Measurements from ENCODE around the gene MTHFSD. TPM values are rescaled to one million over a fixed set of nuclear protein-coding genes. Genes with fewer than 3 reads are reported as not detected.

Gene MTHFSD
- total and polyA plus RNA-seq, 2 donors (not counting 3 experiments of a cell fraction or from before 2014, with no cell fraction given), result 16.7 to 21.1 TPM

- Histone ChIP-seq H3K27me3 (ENCODE audit: control insufficient read depth in 2 of 2, insufficient read depth in 2 of 2, low read length in 2 of 2) (peaks cover 69 to 72% of the 10 kb centered on the region in 2 experiments), H3K9ac (replicated peaks; ENCODE audit: extremely low read depth, insufficient read depth, low read length) (no peak overlapping the region), H2AFZ (ENCODE audit: low read depth, low read length) (no peak overlapping the region), H3K9me3 (replicated peaks; ENCODE audit: control insufficient read depth, insufficient read depth, low read length) (no peaks in the 10 kb centered on the region), H3K79me2 (ENCODE audit: control insufficient read depth, insufficient read depth, low read length) (no peaks in the 10 kb centered on the region), H3K9me1 (replicated peaks; ENCODE audit: control insufficient read depth, extremely low read depth, insufficient read depth, low read length) (no peaks in the 10 kb centered on the region), H3K36me3 (ENCODE audit: control insufficient read depth in 2 of 2, extremely low read depth in 1 of 2, insufficient read depth in 2 of 2, low read length in 2 of 2) (no peaks in the 10 kb centered on the region), H3K4me2 (ENCODE audit: insufficient read depth, low read length) (no peak overlapping the region), H3K4me1 (ENCODE audit: control insufficient read depth, extremely low read depth, insufficient read depth, low read length) (no peaks in the 10 kb centered on the region), H4K20me1 (replicated peaks; ENCODE audit: control insufficient read depth, extremely low read depth, insufficient read depth, low read length) (no peaks in the 10 kb centered on the region), H3K4me3 (replicated peaks in 1 of 3; ENCODE audit: insufficient read depth in 1 of 3, low read depth in 1 of 3, low read length in 3 of 3) (no peak overlapping the region), H3K27ac (ENCODE audit: insufficient read depth, low read depth, low read length) (no peak overlapping the region)
- intact Hi-C loops (cut with micrococcal nuclease) (no loop called here), dilution Hi-C loops (cut with MboI; ENCODE audit: extremely low pct_ligation_motif_present, low sequenced_read_pairs) (no loop called here)
- TF ChIP-seq GATA2 (IDR thresholded peaks at IDR 0.05; ENCODE audit: insufficient read depth, insufficient read length, low read depth, low read length) (no peak), EZH2 (IDR thresholded peaks at IDR 0.05; ENCODE audit: borderline replicate concordance, low read depth, low read length, severe bottlenecking) (no peak), FOS (IDR thresholded peaks at IDR 0.05; ENCODE audit: borderline replicate concordance, insufficient read depth, low read length) (no peak), JUN (IDR thresholded peaks at IDR 0.05; ENCODE audit: borderline replicate concordance, insufficient read depth, insufficient read length, low read depth) (no peak), CTCF (IDR thresholded peaks at IDR 0.05; ENCODE audit: extremely low read depth in 1 of 2, insufficient read depth in 1 of 2, low read depth in 1 of 2, low read length in 2 of 2) (no peak), MAX (IDR thresholded peaks at IDR 0.05; ENCODE audit: insufficient read depth, insufficient read length) (no peak), POLR2A (IDR thresholded peaks at IDR 0.05; ENCODE audit: low read depth, low read length) (no peak), MYC (IDR thresholded peaks at IDR 0.05; ENCODE audit: low read depth, low read length) (no peak), POLR2AphosphoS5 (IDR thresholded peaks at IDR 0.05; ENCODE audit: insufficient read depth, low read depth, low read length) (no peak)
- BruUV-seq (replicated peaks), result no TSS peak
- DNase-seq (ENCODE audit: low read depth, low spot score), result no peak
- no peak for FAIRE-seq
- POLR2A ChIA-PET, result no interaction called here
- CTCF ChIA-PET, result no interaction called here
Measured at GRCh38 chr16:86491640-86492023, 63.4 kb downstream of the MTHFSD start.
